Panc1 (cell line): ENCODE data around the gene IFT122. TPM values are rescaled to one million over a fixed set of nuclear protein-coding genes. Genes with fewer than 3 reads are reported as not detected.

Experiments used
- ATAC-seq: fragments of 200-7000 bp; cut with Tn5 transposase; 2 replicates; pipeline ENCODE4 v1.9.1; 2020; ENCODE audit warnings: mild to moderate bottlenecking, moderate library complexity
- BruUV-seq: library from RNA; stranded (reverse); fragments of 400-500 nt; replicated peaks from 2 replicates; lab custom pipeline; 2021; lab: Mats Ljungman, UMichigan
- CTCF ChIA-PET: fragments of 300-600 bp; sonication (Branson Sonifier 250); formaldehyde crosslinking; loops from one replicate; lab custom pipeline; 2022; ENCODE audit warnings: antibody characterized with exemption; lab: Charles Lee
- POLR2A ChIA-PET: fragments of 300-600 bp; sonication (Branson Sonifier 250); formaldehyde crosslinking; loops from one replicate; lab custom pipeline; 2022; ENCODE audit warnings: antibody characterized with exemption; lab: Charles Lee
- DNase-seq: peaks from one replicate; pipeline ENCODE4 v3.0.0-alpha.2; 2010; ENCODE audit warnings: low read depth, low spot score
- H3K27ac ChIP-seq: 2 replicates; pipeline ENCODE4 v1.5.1; 2011; ENCODE audit warnings: mild to moderate bottlenecking, low read length, inconsistent platforms
- H3K27me3 ChIP-seq: fragments of 200-500 bp; sonication (Bioruptor generic); 2 replicates; pipeline ENCODE4 v1.6.0; 2014; ENCODE audit warnings: low read length, inconsistent platforms; ENCODE audit not compliant: control insufficient read depth, insufficient read depth
- H3K36me3 ChIP-seq: fragments of 200-500 bp; sonication (Bioruptor generic); 2 replicates; pipeline ENCODE4 v1.5.1; 2014; ENCODE audit warnings: inconsistent platforms, mild to moderate bottlenecking, low read length, moderate library complexity; ENCODE audit not compliant: control insufficient read depth, insufficient read depth
- H3K4me1 ChIP-seq: 2 replicates; pipeline ENCODE4 v1.5.1; 2011; ENCODE audit warnings: inconsistent platforms, mild to moderate bottlenecking, low read length, moderate library complexity; ENCODE audit not compliant: control insufficient read depth, insufficient read depth
- H3K4me3 ChIP-seq, 2 experiments: 2 replicates each; pipeline ENCODE4 v1.5.1; 2011 to 2012; ENCODE audit warnings: low read depth in 2 of 2, low read length in 2 of 2, mild to moderate bottlenecking in 2 of 2, inconsistent platforms in 1 of 2, moderate library complexity in 1 of 2
- H3K9me3 ChIP-seq: fragments of 200-500 bp; sonication (Bioruptor generic); 2 replicates; pipeline ENCODE4 v1.5.1; 2014; ENCODE audit warnings: low read depth, mild to moderate bottlenecking, inconsistent platforms, low read length, moderate library complexity; ENCODE audit not compliant: control insufficient read depth, insufficient read depth
- CTCF ChIP-seq: fragments of 450-650 bp; IDR thresholded peaks from 2 replicates; pipeline ENCODE4 v1.5.1; 2017; ENCODE audit warnings: mild to moderate bottlenecking
- POLR2AphosphoS5 ChIP-seq: IDR thresholded peaks from 2 replicates; pipeline ENCODE4 v1.6.1; 2012; ENCODE audit warnings: mild to moderate bottlenecking, low read depth, low read length, moderate library complexity
- REST ChIP-seq, 2 experiments: IDR thresholded peaks; 2 replicates each; pipeline ENCODE4 v1.6.1; 2011 to 2012; ENCODE audit warnings: low read depth in 2 of 2, control low read depth in 1 of 2, low read length in 1 of 2, mild to moderate bottlenecking in 1 of 2, moderate library complexity in 1 of 2; ENCODE audit not compliant: insufficient read depth in 1 of 2
- SIN3A ChIP-seq: IDR thresholded peaks from 2 replicates; pipeline ENCODE4 v1.6.1; 2012; ENCODE audit warnings: low read depth, mild to moderate bottlenecking, low read length, moderate library complexity, borderline replicate concordance; ENCODE audit not compliant: insufficient read depth
- TCF7L2 ChIP-seq: IDR thresholded peaks from 2 replicates; pipeline ENCODE4 v1.6.1; 2011; ENCODE audit warnings: mild to moderate bottlenecking, low read depth, low read length, inconsistent platforms
- in situ Hi-C: cut with HindIII; loops from 2 replicates; pipeline ENCODE4 v1.10.0; 2016; ENCODE audit warnings: low sequenced_read_pairs, low pct_unique_long_range_greater_than_20kb
- intact Hi-C: fragments of 100-400 bp; cut with micrococcal nuclease; formaldehyde crosslinking; loops from one replicate; pipeline ENCODE4 v1.10.0; 2022; ENCODE audit not compliant: unreplicated experiment
- total RNA-seq: library from RNA; stranded (reverse); gene quantifications from one replicate; pipeline ENCODE4 v1.2.1, GENCODE V29; 2021; ENCODE audit not compliant: unreplicated experiment

IFT122 gene
- total RNA-seq, 1 experiment from 2014 or later: 52.4 TPM

- H3K27me3 ChIP-seq: no peaks in the 10 kb centered on the region
- TF ChIP-seq REST (IDR thresholded peaks at IDR 0.05; ENCODE audit: insufficient read depth in 1 of 2, low read depth in 2 of 2, low read length in 1 of 2) (no peak), SIN3A (no peak), CTCF (no peak), POLR2AphosphoS5 (no peak), TCF7L2 (no peak)
- no peaks in the 10 kb centered on the region for H3K9me3 ChIP-seq
- H3K36me3 ChIP-seq: no peaks in the 10 kb centered on the region
- ATAC-seq (no peak), DNase-seq (no peak)
- H3K27ac ChIP-seq: no peak overlapping the region
- H3K4me1 ChIP-seq: no peaks in the 10 kb centered on the region
- CTCF ChIA-PET: no interaction called here
- H3K4me3 ChIP-seq: no peak overlapping the region
- intact Hi-C loops (no loop called here), in situ Hi-C loops (no loop called here)
- POLR2A ChIA-PET: no interaction called here
- BruUV-seq: no TSS peak
These were observed 91.7 kb downstream of the IFT122 start for GRCh38 chr3:129531699-129532098.

GRCh38 chr3:129532261-129532660, 92.2 kb downstream of the IFT122 start:
- no TSS peak for BruUV-seq
- intact Hi-C loops: no loop called here
- H3K9me3 ChIP-seq: no peaks in the 10 kb centered on the region
- in situ Hi-C loops: no loop called here
- CTCF ChIA-PET: no interaction called here
- ATAC-seq: no peak
- no peak overlapping the region for H3K27ac ChIP-seq
- DNase-seq: no peak
- TF ChIP-seq TCF7L2 (no peak), REST (IDR thresholded peaks at IDR 0.05; ENCODE audit: insufficient read depth in 1 of 2, low read depth in 2 of 2, low read length in 1 of 2) (no peak), CTCF (no peak), SIN3A (no peak), POLR2AphosphoS5 (no peak)
- no peaks in the 10 kb centered on the region for H3K36me3 ChIP-seq
- POLR2A ChIA-PET: no interaction called here
- H3K4me3 ChIP-seq: no peak overlapping the region
- no peaks in the 10 kb centered on the region for H3K27me3 ChIP-seq
- H3K4me1 ChIP-seq: no peaks in the 10 kb centered on the region
